Fibroblast of lung (primary cell): ENCODE data around the gene ESPNL. TPM values are rescaled to one million over a fixed set of nuclear protein-coding genes. Genes with fewer than 3 reads are reported as not detected.

Experiments
- DNase-seq, 2 donors: peaks; one replicate each; pipeline versions ENCODE4 v3.0.0 to v3.0.0-alpha.2; 2010; ENCODE audit warnings: low read depth in 2 of 2
- H2AFZ ChIP-seq: 2 replicates; pipeline ENCODE4 v1.5.1; 2012; ENCODE audit warnings: low read length, control low read depth, inconsistent platforms
- H3K27ac ChIP-seq: 2 replicates; pipeline ENCODE4 v1.5.1; 2011; ENCODE audit warnings: low read length, control low read depth; ENCODE audit not compliant: insufficient read depth
- H3K27me3 ChIP-seq: 2 replicates; pipeline ENCODE4 v1.5.1; 2011; ENCODE audit warnings: mild to moderate bottlenecking, low read length; ENCODE audit not compliant: control insufficient read depth, insufficient read depth
- H3K36me3 ChIP-seq: 2 replicates; pipeline ENCODE4 v1.5.1; 2011; ENCODE audit warnings: low read length; ENCODE audit not compliant: control insufficient read depth, insufficient read depth
- H3K4me1 ChIP-seq: 2 replicates; pipeline ENCODE4 v1.5.1; 2011; ENCODE audit warnings: low read length; ENCODE audit not compliant: control insufficient read depth, insufficient read depth; ENCODE audit errors: extremely low read depth
- H3K4me2 ChIP-seq: 2 replicates; pipeline ENCODE4 v1.5.1; 2011; ENCODE audit warnings: low read length, control low read depth; ENCODE audit not compliant: insufficient read depth; ENCODE audit errors: extremely low read depth
- H3K4me3 ChIP-seq, 4 experiments: fragments of 200-600 bp in 1 of 4; sonication (generic) in 1 of 4; replicated peaks in 1 of 4; 2 replicates each; pipeline ENCODE4 v1.5.1; 2011 to 2016; ENCODE audit warnings: low read length in 4 of 4, low read depth in 3 of 4, mild to moderate bottlenecking in 3 of 4, control low read depth in 2 of 4, inconsistent platforms in 1 of 4, mixed read lengths in 1 of 4; ENCODE audit not compliant: insufficient read depth in 1 of 4; ENCODE audit errors: control extremely low read depth in 1 of 4
- H3K79me2 ChIP-seq: 2 replicates; pipeline ENCODE4 v1.5.1; 2012; ENCODE audit warnings: mild to moderate bottlenecking, low read length, inconsistent platforms; ENCODE audit not compliant: control insufficient read depth, insufficient read depth
- H3K9ac ChIP-seq: 2 replicates; pipeline ENCODE4 v1.5.1; 2011; ENCODE audit warnings: mild to moderate bottlenecking, low read length, control low read depth; ENCODE audit not compliant: insufficient read depth
- H3K9me3 ChIP-seq: 2 replicates; pipeline ENCODE4 v1.5.1; 2012; ENCODE audit warnings: low read depth, low read length; ENCODE audit not compliant: control insufficient read depth, insufficient read depth
- H4K20me1 ChIP-seq: 2 replicates; pipeline ENCODE4 v1.5.1; 2011; ENCODE audit warnings: low read length; ENCODE audit not compliant: control insufficient read depth, insufficient read depth; ENCODE audit errors: extremely low read depth
- EZH2 ChIP-seq: IDR thresholded peaks from 2 replicates; pipeline ENCODE4 v1.5.1; 2012; ENCODE audit warnings: low read length, control low read depth, mild to moderate bottlenecking; ENCODE audit errors: missing control alignments
- polyA plus RNA-seq, 2 donors: library from polyadenylated mRNA; depleted of rRNA in 1 of 2; stranded (reverse) in 1 of 2; unstranded in 1 of 2; fragments of >200 nt; gene quantifications; 2 replicates each; pipeline ENCODE4 v1.2.1, GENCODE V29; 2011 to 2012; ENCODE audit warnings: missing spikeins in 1 of 2
- total RNA-seq: library from RNA; depleted of rRNA; stranded (reverse); fragments of >200 nt; gene quantifications from 2 replicates; pipeline ENCODE4 v1.2.1, GENCODE V29; 2014
- TF ChIP-seq, protein P1 (sequence below), 2 donors: IDR thresholded peaks in 1 of 2; conservative IDR thresholded peaks in 1 of 2; 1 replicate in 1 of 2; 2 replicates in 1 of 2; pipeline ENCODE4 v1.5.1; 2011 to 2012; ENCODE audit warnings: low read length in 2 of 2, control low read depth in 1 of 2, inconsistent platforms in 1 of 2, low read depth in 1 of 2, mild to moderate bottlenecking in 1 of 2

Gene ESPNL
- total and polyA plus RNA-seq, 2 donors (not counting 1 experiment from before 2014, with no cell fraction given), result 0.79 to 2.8 TPM

DNA sequence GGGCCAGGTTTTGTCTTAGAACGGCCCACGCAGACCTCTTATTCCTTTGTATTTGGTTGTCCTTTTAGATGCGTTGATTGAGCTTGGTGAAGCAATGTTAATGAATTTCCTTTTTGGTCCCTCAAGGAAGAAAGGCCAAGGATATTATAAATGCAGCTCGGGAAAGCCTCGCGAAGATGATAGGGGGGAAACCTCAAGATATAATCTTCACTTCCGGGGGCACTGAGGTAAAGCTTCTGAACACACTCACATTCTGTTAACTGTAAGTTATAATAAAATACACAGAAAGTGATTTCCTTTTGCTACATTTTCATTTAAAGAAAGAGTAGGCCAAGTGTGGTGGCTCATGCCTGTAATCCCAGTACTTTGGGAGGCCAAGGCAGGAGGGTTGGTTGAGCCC, 32.2 kb upstream of the ESPNL start:
- no peaks in the 10 kb centered on the region for H3K9me3 ChIP-seq

DNA sequence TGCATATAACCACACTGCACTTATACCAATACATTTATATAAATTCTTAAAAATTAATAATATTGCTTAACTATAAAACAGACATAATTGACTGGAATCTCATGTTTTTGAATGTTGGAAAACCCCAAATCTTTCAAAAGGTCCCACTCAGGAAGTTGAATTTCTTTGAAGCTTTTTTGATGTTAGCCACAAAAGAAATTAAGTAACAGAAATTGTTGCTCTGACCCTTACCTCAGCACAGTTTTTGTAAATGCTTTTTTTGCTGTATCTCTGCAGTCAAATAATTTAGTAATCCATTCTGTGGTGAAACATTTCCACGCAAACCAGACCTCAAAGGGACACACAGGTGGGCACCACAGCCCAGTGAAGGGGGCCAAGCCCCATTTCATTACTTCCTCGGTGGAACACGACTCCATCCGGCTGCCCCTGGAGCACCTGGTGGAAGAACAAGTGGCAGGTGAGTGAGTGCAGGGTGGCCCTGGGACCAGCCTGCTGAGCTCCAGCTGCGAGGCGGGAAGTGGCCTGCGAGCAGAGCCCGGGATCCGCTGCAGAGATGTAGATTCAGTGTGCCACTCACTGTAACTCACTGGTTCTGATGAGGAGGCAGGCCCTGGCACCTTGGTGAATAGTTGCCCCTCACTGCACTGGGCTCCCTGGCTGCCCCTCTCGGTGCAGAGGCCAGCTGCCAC, 31.0 kb upstream of the ESPNL start:
- Histone ChIP-seq H3K4me2 (no peak overlapping the region), H2AFZ (no peak overlapping the region), H3K4me3 (no peak overlapping the region), H3K4me1 (no peaks in the 10 kb centered on the region), H3K79me2 (no peaks in the 10 kb centered on the region), H3K9me3 (no peaks in the 10 kb centered on the region), H3K27me3 (no peaks in the 10 kb centered on the region), H3K27ac (no peak overlapping the region), H4K20me1 (no peaks in the 10 kb centered on the region), H3K9ac (no peak overlapping the region), H3K36me3 (peaks cover 8% of the 10 kb centered on the region)
- no peak for TF ChIP-seq EZH2
- TF ChIP-seq, protein P1, sequence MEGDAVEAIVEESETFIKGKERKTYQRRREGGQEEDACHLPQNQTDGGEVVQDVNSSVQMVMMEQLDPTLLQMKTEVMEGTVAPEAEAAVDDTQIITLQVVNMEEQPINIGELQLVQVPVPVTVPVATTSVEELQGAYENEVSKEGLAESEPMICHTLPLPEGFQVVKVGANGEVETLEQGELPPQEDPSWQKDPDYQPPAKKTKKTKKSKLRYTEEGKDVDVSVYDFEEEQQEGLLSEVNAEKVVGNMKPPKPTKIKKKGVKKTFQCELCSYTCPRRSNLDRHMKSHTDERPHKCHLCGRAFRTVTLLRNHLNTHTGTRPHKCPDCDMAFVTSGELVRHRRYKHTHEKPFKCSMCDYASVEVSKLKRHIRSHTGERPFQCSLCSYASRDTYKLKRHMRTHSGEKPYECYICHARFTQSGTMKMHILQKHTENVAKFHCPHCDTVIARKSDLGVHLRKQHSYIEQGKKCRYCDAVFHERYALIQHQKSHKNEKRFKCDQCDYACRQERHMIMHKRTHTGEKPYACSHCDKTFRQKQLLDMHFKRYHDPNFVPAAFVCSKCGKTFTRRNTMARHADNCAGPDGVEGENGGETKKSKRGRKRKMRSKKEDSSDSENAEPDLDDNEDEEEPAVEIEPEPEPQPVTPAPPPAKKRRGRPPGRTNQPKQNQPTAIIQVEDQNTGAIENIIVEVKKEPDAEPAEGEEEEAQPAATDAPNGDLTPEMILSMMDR (conservative IDR thresholded peaks at IDR 0.05 in 1 of 2, IDR thresholded peaks at IDR 0.05 in 1 of 2; ENCODE audit: low read depth in 1 of 2, low read length in 2 of 2), result no peak
- no peak for DNase-seq

More for the DNA sequence above, 32.2 kb upstream of the ESPNL start:
- Histone ChIP-seq H3K79me2 (no peaks in the 10 kb centered on the region), H3K36me3 (peaks cover 8% of the 10 kb centered on the region), H2AFZ (no peak overlapping the region), H3K9ac (no peak overlapping the region), H3K27ac (no peak overlapping the region), H4K20me1 (no peaks in the 10 kb centered on the region), H3K4me2 (no peak overlapping the region), H3K27me3 (no peaks in the 10 kb centered on the region), H3K4me3 (no peak overlapping the region), H3K4me1 (no peaks in the 10 kb centered on the region)
- TF ChIP-seq, protein P1 (conservative IDR thresholded peaks at IDR 0.05 in 1 of 2, IDR thresholded peaks at IDR 0.05 in 1 of 2; ENCODE audit: low read depth in 1 of 2, low read length in 2 of 2), result no peak
- TF ChIP-seq EZH2, result no peak
- DNase-seq, result no peak

DNA sequence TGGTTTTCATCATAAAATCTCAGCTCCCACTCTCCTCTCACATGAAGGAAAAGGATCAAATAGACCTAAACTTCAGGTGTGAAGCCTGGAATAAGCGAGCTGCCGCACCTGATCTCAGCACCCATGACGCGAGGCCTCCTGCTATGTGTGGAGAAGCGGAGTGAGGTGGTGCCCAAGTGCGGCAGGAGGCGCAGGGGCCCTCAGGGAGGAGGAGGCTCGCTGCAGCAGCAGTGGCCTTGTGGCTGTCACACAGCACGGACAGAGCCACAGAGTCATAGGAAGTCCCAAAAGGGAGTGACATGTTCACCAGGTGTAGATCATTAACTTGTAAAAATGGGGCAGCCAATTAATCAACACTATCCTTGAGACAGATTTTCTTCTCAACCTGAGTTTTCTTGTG, 30.3 kb upstream of the ESPNL start:
- no peaks in the 10 kb centered on the region for H3K4me1 ChIP-seq
- no peaks in the 10 kb centered on the region for H3K9me3 ChIP-seq
- DNase-seq, result no peak
- no peak for TF ChIP-seq EZH2
- TF ChIP-seq, protein P1 (conservative IDR thresholded peaks at IDR 0.05 in 1 of 2, IDR thresholded peaks at IDR 0.05 in 1 of 2; ENCODE audit: low read depth in 1 of 2, low read length in 2 of 2), result no peak
- no peak overlapping the region for H3K4me2 ChIP-seq
- no peak overlapping the region for H2AFZ ChIP-seq
- H3K4me3 ChIP-seq, result no peak overlapping the region
- no peaks in the 10 kb centered on the region for H3K27me3 ChIP-seq
- peaks cover 8% of the 10 kb centered on the region for H3K36me3 ChIP-seq
- H3K27ac ChIP-seq, result no peak overlapping the region
- no peaks in the 10 kb centered on the region for H4K20me1 ChIP-seq
- no peaks in the 10 kb centered on the region for H3K79me2 ChIP-seq
- no peak overlapping the region for H3K9ac ChIP-seq
